ENCODE measurements around the gene DLL3. TPM values are rescaled to one million over a fixed set of nuclear protein-coding genes. Genes with fewer than 3 reads are reported as not detected.

Gene DLL3
- polyA plus RNA-seq, 2 of the 4 experiments (the other 2 are of a cell fraction): 6.7 to 6.8 TPM

DNA sequence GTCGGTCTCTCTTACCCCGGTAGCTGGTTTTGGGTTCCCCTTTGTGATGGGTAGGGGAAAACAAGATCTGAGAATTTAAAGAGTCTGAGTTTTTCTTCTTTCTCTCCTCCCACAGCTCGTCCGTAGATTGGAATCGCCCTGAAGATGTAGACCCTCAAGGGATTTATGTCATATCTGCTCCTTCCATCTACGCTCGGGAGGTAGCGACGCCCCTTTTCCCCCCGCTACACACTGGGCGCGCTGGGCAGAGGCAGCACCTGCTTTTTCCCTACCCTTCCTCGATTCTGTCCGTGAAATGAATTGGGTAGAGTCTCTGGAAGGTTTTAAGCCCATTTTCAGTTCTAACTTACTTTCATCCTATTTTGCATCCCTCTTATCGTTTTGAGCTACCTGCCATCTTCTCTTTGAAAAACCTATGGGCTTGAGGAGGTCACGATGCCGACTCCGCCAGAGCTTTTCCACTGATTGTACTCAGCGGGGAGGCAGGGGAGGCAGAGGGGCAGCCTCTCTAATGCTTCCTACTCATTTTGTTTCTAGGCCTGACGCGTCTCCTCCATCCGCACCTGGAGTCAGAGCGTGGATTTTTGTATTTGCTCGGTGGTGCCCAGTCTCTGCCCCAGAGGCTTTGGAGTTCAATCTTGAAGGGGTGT lies 9.1 kb downstream of the DLL3 start:
- Histone ChIP-seq H3K4me2 (peak overlapping the region; percentile 85), H3K4me1 (peaks cover 16% of the 10 kb centered on the region), H3K9me3 (peaks cover 5% of the 10 kb centered on the region), H3K27ac (peak overlapping the region; percentile 81 to 86), H3K4me3 (peak overlapping the region; percentile 66)
- ChIA-PET POLR2A (interaction anchor here (0.6 to 2.0 kb wide), 3 partner anchors 62 to 339 kb away, joined by 3 to 6 read pairs (median 3); partner anchors contain the start of genes FBL, RPS16 and SUPT5H), CTCF (interaction anchor here (0.8 to 17.0 kb wide), 9 partner anchors 9 to 110 kb away, joined by 3 to 257 read pairs (median 4); partner anchors contain the start of genes DLL3, EID2, EID2B and RPS16)
- 74% methylated on average over 24 of the region's 24 CpGs for WGBS (ENCODE audit: missing lambda C conversion rate)
- DNase-seq (ENCODE audit: low read depth in 1 of 2, low spot score in 1 of 2): no peak
- TF ChIP-seq RCOR1 (IDR thresholded peaks at IDR 0.05; ENCODE audit: low read depth, low read length) (0 out of 2 replicates have a peak, but pooled peaks have one; percentile 27), SMC3 (IDR thresholded peaks at IDR 0.05) (no peak), HOXA7 (CRISPR knock-in tag; IDR thresholded peaks at IDR 0.05) (no peak), JUN (IDR thresholded peaks at IDR 0.05) (no peak; a peak in 1 of 5 replicates), RNF2 (IDR thresholded peaks at IDR 0.05; ENCODE audit: borderline replicate concordance, low read depth) (peak; percentile 1; the same call in 1 of the 2 replicates), KDM1A (IDR thresholded peaks at IDR 0.05; ENCODE audit: low read depth) (no peak), CBX2 (IDR thresholded peaks at IDR 0.05; ENCODE audit: borderline replicate concordance, low read depth) (no peak), TFCP2L1 (CRISPR knock-in tag; IDR thresholded peaks at IDR 0.05) (no peak), ESRRA (IDR thresholded peaks at IDR 0.05; ENCODE audit: borderline replicate concordance, low read length) (no peak)
- TF ChIP-seq, protein P1, sequence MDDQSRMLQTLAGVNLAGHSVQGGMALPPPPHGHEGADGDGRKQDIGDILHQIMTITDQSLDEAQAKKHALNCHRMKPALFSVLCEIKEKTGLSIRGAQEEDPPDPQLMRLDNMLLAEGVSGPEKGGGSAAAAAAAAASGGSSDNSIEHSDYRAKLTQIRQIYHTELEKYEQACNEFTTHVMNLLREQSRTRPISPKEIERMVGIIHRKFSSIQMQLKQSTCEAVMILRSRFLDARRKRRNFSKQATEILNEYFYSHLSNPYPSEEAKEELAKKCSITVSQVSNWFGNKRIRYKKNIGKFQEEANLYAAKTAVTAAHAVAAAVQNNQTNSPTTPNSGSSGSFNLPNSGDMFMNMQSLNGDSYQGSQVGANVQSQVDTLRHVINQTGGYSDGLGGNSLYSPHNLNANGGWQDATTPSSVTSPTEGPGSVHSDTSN (IDR thresholded peaks at IDR 0.05): no peak
- FAIRE-seq: no peak
- no peak for ATAC-seq

- POLR2A ChIA-PET: interaction anchor here (2.0 kb wide), 1 partner anchor 63 kb away, joined by 6 read pairs; the partner anchor contains the start of gene SUPT5H
Measured at GRCh38 chr19:39508629-39509028, 9.9 kb downstream of the DLL3 start.

GRCh38 chr19:39509233-39509632 lies 10.5 kb downstream of the DLL3 start:
- ChIA-PET POLR2A (interaction anchor here (2.0 kb wide), 1 partner anchor 64 kb away, joined by 6 read pairs; the partner anchor contains the start of gene SUPT5H), CTCF (interaction anchor here (0.7 to 17.0 kb wide), 8 partner anchors 10 to 69 kb away, joined by 3 to 257 read pairs (median 4); partner anchors contain the start of genes DLL3 and EID2B)
- Histone ChIP-seq H3K4me2 (no peak overlapping the region), H3K4me3 (no peak overlapping the region), H3K4me1 (peaks cover 13% of the 10 kb centered on the region), H3K27ac (no peak overlapping the region), H3K9me3 (peaks cover 5% of the 10 kb centered on the region)
- 78% methylated on average over 2 of the region's 2 CpGs for WGBS (ENCODE audit: missing lambda C conversion rate)
- TF ChIP-seq JUN (IDR thresholded peaks at IDR 0.05): 0 out of 5 replicates have a peak, but pooled peaks of 1 of the 2 experiments have one; percentile 20
- no peak for TF ChIP-seq ZC3H11A (IDR thresholded peaks at IDR 0.05)
- TF ChIP-seq CBX8 (IDR thresholded peaks at IDR 0.05): no peak
- FAIRE-seq: no peak
- ATAC-seq: no peak
- no peak for DNase-seq (ENCODE audit: low read depth in 1 of 2, low spot score in 1 of 2)

More at GRCh38 chr19:39508629-39509028, 9.9 kb downstream of the DLL3 start:
- FAIRE-seq (no peak), ATAC-seq (no peak), DNase-seq (ENCODE audit: low read depth in 1 of 2, low spot score in 1 of 2) (no peak)
- no peak overlapping the region for H3K27ac ChIP-seq
- H3K4me1 ChIP-seq: peaks cover 13% of the 10 kb centered on the region
- CTCF ChIA-PET: interaction anchor here (0.7 to 17.0 kb wide), 8 partner anchors 9 to 69 kb away, joined by 3 to 257 read pairs (median 4); partner anchors contain the start of genes DLL3 and EID2B
- H3K9me3 ChIP-seq: peaks cover 5% of the 10 kb centered on the region
- H3K4me3 ChIP-seq: no peak overlapping the region
- TF ChIP-seq, protein P2, sequence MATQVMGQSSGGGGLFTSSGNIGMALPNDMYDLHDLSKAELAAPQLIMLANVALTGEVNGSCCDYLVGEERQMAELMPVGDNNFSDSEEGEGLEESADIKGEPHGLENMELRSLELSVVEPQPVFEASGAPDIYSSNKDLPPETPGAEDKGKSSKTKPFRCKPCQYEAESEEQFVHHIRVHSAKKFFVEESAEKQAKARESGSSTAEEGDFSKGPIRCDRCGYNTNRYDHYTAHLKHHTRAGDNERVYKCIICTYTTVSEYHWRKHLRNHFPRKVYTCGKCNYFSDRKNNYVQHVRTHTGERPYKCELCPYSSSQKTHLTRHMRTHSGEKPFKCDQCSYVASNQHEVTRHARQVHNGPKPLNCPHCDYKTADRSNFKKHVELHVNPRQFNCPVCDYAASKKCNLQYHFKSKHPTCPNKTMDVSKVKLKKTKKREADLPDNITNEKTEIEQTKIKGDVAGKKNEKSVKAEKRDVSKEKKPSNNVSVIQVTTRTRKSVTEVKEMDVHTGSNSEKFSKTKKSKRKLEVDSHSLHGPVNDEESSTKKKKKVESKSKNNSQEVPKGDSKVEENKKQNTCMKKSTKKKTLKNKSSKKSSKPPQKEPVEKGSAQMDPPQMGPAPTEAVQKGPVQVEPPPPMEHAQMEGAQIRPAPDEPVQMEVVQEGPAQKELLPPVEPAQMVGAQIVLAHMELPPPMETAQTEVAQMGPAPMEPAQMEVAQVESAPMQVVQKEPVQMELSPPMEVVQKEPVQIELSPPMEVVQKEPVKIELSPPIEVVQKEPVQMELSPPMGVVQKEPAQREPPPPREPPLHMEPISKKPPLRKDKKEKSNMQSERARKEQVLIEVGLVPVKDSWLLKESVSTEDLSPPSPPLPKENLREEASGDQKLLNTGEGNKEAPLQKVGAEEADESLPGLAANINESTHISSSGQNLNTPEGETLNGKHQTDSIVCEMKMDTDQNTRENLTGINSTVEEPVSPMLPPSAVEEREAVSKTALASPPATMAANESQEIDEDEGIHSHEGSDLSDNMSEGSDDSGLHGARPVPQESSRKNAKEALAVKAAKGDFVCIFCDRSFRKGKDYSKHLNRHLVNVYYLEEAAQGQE (IDR thresholded peaks at IDR 0.05): no peak
- TF ChIP-seq KDM1A (IDR thresholded peaks at IDR 0.05; ENCODE audit: low read depth): peak; percentile 13; the same call in 1 of the 2 replicates
- no peak overlapping the region; the same call in 2 of the 3 replicates for H3K4me2 ChIP-seq
- 88% methylated on average over 9 of the region's 9 CpGs for WGBS (ENCODE audit: missing lambda C conversion rate)
